ENCODE data around the gene TCEAL8. TPM values are rescaled to one million over a fixed set of nuclear protein-coding genes. Genes with fewer than 3 reads are reported as not detected.
"Not testable (repeated sequence)": the region's sequence is repeated elsewhere in the genome, so short reads cannot be mapped to it uniquely, and the experiment has no call there.

TCEAL8 gene
- total RNA-seq, 1 experiment from 2014 or later: 191 TPM

DNA sequence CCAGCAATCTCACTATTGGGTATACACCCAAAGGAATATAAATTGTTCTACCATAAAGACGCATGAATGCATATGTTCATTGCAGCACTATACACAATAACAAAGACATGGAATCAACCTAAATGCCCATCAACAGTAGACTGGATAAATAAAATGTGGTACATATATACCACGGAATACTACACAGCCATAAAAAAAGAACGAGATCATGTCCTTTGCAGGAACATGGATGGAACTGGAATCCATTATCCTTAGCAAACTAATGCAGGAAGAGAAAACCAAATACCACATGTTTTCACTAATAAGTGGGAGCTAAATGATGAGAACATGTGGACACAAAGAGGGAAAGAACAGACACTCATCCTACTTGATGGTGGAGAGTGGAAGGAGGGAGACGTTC lies 29.0 kb downstream of the TCEAL8 start:
- DNase-seq (ENCODE audit: low read depth, low spot score); in situ Hi-C loops (cut with HindIII; ENCODE audit: low pct_unique_long_range_greater_than_20kb, low sequenced_read_pairs): not testable (repeated sequence)

GRCh38 chrX:103220511-103221323 lies 34.2 kb downstream of the TCEAL8 start:
- in situ Hi-C loops (cut with HindIII; ENCODE audit: low pct_unique_long_range_greater_than_20kb, low sequenced_read_pairs): no loop called here
- DNase-seq (ENCODE audit: low read depth, low spot score): no peak

- DNase-seq (ENCODE audit: low read depth, low spot score): peak; percentile 52
- in situ Hi-C loops (cut with HindIII; ENCODE audit: low pct_unique_long_range_greater_than_20kb, low sequenced_read_pairs): no loop called here
These were observed 39.4 kb downstream of the TCEAL8 start for GRCh38 chrX:103215425-103215991.

DNA sequence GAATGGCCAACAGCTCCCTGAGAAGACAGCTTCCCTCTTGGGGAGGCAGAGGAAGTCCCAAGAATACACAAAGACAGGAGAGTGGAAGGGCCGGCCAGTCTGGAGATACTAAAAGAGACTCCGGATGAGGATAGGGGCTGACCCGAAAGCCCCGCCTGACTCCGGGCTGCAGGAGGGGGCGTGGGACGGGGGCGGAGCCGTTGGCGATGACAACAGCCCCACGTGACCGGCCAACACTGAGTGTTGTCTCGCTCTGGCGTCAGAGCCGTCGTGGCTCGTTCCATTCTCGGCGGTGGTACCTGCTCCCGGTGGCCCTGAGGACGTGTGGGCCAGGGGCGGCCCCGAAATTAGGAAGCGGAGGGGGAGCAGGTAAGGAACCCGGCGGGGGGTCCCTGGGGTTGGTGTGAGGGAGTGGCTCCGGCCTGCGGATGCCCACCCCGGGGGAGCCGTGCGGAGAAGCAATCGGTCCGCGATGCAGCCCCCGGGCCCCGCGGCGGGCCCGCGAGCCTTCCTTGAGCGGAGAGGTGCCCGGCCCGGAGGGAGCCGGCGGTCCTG lies 40.0 kb downstream of the TCEAL8 start, which contains the start of gene BEX4:
Gene BEX4, plus strand, starts transcription at position 239 of the 555 bp plus-strand sequence. CDS start 1,046 bp downstream, outside the sequence.
- in situ Hi-C loops (cut with HindIII; ENCODE audit: low pct_unique_long_range_greater_than_20kb, low sequenced_read_pairs): no loop called here
- DNase-seq (ENCODE audit: low read depth, low spot score): peak; percentile 86

GRCh38 chrX:103212749-103213457 lies 42.1 kb downstream of the TCEAL8 start:
- in situ Hi-C loops (cut with HindIII; ENCODE audit: low pct_unique_long_range_greater_than_20kb, low sequenced_read_pairs): no loop called here

DNA sequence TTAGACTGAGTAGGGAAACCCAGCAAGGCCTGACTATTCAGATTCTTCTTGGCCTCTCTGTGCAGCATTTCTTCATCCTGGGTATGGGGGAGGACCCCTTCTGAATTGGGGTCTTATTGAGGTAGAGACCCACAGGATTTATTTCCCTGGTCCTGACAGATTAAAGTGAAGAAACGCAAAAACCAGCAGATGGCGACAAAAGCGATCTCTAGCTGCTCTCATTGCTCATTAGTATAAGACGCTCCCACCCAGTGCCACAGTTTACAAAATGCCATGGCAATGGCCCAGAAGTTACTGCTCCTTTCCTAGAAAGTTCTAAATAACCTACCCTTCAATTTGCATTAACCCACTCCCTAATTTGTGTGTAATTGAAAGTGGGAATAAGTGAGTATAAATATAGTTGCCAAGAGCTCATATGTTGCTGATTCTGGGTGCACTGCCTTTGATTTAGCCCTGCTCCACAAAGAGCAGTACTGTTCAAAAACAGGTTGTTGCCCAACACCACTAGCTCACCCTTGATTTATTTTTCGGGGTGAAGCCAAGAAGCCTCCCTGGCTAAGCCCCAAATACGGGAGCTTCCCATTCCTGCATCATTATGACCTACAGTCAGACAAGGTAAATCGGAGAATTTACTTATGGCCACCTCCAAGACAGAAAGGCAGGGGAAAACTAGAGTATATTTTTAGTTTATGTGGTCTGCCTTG lies 43.8 kb downstream of the TCEAL8 start:
- in situ Hi-C loops (cut with HindIII; ENCODE audit: low pct_unique_long_range_greater_than_20kb, low sequenced_read_pairs): no loop called here
- peak; percentile 66 for DNase-seq (ENCODE audit: low read depth, low spot score)

More at GRCh38 chrX:103212749-103213457, 42.1 kb downstream of the TCEAL8 start:
- DNase-seq (ENCODE audit: low read depth, low spot score): no peak

DNA sequence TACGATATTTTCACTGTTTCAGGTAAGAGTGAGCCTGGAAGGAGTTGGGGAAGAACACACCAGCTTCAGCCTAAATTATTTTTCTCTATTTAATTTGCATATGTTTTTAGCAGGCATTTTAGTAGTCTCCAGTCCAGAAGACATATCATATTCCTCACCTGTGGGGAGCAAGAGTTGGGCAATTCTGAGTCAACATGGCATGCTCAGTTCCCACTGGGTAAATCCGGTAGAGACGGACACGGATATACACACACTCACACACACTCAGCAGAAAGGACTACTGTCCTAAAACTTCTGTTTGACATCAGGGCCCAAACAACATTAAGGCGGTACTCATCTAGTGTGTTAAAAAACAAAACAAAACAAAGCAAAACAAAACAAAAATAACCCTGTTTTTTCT lies 44.9 kb downstream of the TCEAL8 start:
- DNase-seq (ENCODE audit: low read depth, low spot score): no peak
- in situ Hi-C loops (cut with HindIII; ENCODE audit: low pct_unique_long_range_greater_than_20kb, low sequenced_read_pairs): no loop called here

Other genes starting within 250 kb of the TCEAL8 start
- 5.4 and 7.2 TPM in 2 replicates for gene BEX1, start 191.0 kb downstream of the TCEAL8 start, total RNA-seq (2014; rRNA removed; shearing (Covaris generic))
- gene NXF3, start 162.0 kb downstream of the TCEAL8 start, total RNA-seq (2014; rRNA removed; shearing (Covaris generic)): not detected in 2 replicates
- 104 and 110 TPM in 2 replicates for gene BEX4, start 40.0 kb downstream of the TCEAL8 start, total RNA-seq (2014; rRNA removed; shearing (Covaris generic))
- not detected in 2 replicates for gene TCEAL5, start 21.6 kb upstream of the TCEAL8 start, total RNA-seq (2014; rRNA removed; shearing (Covaris generic))
- gene BEX2, start 55.8 kb upstream of the TCEAL8 start, total RNA-seq (2014; rRNA removed; shearing (Covaris generic)): 3.7 and 4.6 TPM in 2 replicates
- gene TCEAL7, start 75.1 kb upstream of the TCEAL8 start, total RNA-seq (2014; rRNA removed; shearing (Covaris generic)): not detected in 2 replicates
- gene TCEAL9, start 101.4 kb upstream of the TCEAL8 start, total RNA-seq (2014; rRNA removed; shearing (Covaris generic)): 71.7 and 72.0 TPM in 2 replicates
- gene BEX3, start 121.4 kb upstream of the TCEAL8 start, total RNA-seq (2014; rRNA removed; shearing (Covaris generic)): 269 and 278 TPM in 2 replicates